BE2C (cell line): Measurements from ENCODE around the gene ATR.
"Not testable (repeated sequence)": the region's sequence is repeated elsewhere in the genome, so short reads cannot be mapped to it uniquely, and the experiment has no call there.

Experiments used
- DNase-seq: peaks from one replicate; pipeline ENCODE4 v3.0.0-alpha.2; 2020
- H3K27me3 ChIP-seq: fragments of 250-450 bp; sonication (Bioruptor Pico); 2 replicates; pipeline ENCODE4 v1.5.1; 2020; ENCODE audit warnings: mild to moderate bottlenecking
- H3K36me3 ChIP-seq: fragments of 250-450 bp; sonication (Bioruptor Pico); 2 replicates; pipeline ENCODE4 v1.5.1; 2020; ENCODE audit warnings: mild to moderate bottlenecking
- H3K4me1 ChIP-seq: fragments of 250-450 bp; sonication (Bioruptor Pico); 2 replicates; pipeline ENCODE4 v1.5.1; 2020
- H3K4me3 ChIP-seq: 2 replicates; pipeline ENCODE4 v1.5.1; 2011; ENCODE audit warnings: low read depth, low read length
- H3K9me3 ChIP-seq: fragments of 250-450 bp; sonication (Bioruptor Pico); 2 replicates; pipeline ENCODE4 v1.5.1; 2020
- TF ChIP-seq, protein P1 (sequence below): IDR thresholded peaks from 2 replicates; pipeline ENCODE4 v1.5.1; 2012; ENCODE audit warnings: mild to moderate bottlenecking, low read depth, low read length

ATR gene

DNA sequence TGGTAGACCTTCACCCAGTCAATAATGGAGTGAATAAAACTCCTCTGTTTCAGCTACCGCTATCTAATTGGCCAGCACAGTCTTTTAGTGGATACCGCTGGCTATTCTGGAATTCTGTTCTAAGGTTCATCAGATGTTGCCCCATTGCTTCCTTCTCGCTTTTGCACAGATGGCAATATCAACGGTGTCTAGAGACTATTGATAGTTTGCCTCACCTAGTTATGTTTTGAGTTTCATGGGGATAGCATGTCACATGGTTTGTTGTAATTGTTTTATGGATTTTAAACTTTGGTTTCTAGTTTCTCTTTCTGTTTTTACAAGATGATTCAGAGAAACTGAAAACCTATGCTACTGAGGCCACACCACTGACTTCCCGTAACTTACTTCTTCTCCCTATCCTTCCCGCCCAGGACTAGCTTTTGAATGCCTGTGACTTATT lies 132.7 kb downstream of the ATR start:
- no peak for DNase-seq
- peak overlapping the region; percentile 100 for H3K4me3 ChIP-seq
- H3K36me3 ChIP-seq, result peaks cover 8% of the 10 kb centered on the region; the same call in 1 of the 2 replicates
- no peaks in the 10 kb centered on the region for H3K4me1 ChIP-seq
- TF ChIP-seq, protein P1, sequence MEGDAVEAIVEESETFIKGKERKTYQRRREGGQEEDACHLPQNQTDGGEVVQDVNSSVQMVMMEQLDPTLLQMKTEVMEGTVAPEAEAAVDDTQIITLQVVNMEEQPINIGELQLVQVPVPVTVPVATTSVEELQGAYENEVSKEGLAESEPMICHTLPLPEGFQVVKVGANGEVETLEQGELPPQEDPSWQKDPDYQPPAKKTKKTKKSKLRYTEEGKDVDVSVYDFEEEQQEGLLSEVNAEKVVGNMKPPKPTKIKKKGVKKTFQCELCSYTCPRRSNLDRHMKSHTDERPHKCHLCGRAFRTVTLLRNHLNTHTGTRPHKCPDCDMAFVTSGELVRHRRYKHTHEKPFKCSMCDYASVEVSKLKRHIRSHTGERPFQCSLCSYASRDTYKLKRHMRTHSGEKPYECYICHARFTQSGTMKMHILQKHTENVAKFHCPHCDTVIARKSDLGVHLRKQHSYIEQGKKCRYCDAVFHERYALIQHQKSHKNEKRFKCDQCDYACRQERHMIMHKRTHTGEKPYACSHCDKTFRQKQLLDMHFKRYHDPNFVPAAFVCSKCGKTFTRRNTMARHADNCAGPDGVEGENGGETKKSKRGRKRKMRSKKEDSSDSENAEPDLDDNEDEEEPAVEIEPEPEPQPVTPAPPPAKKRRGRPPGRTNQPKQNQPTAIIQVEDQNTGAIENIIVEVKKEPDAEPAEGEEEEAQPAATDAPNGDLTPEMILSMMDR, result no peak
- no peaks in the 10 kb centered on the region for H3K9me3 ChIP-seq
- H3K27me3 ChIP-seq, result no peaks in the 10 kb centered on the region

DNA sequence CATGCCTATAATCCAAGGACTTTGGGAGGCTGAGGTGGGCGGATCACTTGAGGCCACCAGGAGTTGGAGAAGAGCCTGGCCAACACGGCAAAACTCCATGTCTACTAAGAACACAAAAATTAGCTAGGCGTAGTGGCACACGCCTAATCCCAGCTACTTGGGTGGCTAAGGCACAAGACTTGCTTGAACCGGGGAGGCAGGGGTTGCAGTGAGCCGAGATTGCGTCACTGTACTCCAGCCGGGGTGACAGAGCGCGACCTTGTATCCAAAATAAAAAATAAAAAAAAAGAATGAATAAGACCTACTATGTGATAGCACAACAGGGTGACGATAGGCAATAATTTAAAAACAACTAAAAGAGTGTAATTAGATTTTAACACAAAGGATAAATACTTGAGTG lies 134.2 kb downstream of the ATR start:
- no peaks in the 10 kb centered on the region for H3K27me3 ChIP-seq
- H3K9me3 ChIP-seq, result no peaks in the 10 kb centered on the region
- DNase-seq, result no peak
- peaks cover 3% of the 10 kb centered on the region; the same call in 1 of the 2 replicates for H3K36me3 ChIP-seq
- H3K4me1 ChIP-seq, result no peaks in the 10 kb centered on the region
- H3K4me3 ChIP-seq, result no peak overlapping the region
- TF ChIP-seq, protein P1, result no peak

DNA sequence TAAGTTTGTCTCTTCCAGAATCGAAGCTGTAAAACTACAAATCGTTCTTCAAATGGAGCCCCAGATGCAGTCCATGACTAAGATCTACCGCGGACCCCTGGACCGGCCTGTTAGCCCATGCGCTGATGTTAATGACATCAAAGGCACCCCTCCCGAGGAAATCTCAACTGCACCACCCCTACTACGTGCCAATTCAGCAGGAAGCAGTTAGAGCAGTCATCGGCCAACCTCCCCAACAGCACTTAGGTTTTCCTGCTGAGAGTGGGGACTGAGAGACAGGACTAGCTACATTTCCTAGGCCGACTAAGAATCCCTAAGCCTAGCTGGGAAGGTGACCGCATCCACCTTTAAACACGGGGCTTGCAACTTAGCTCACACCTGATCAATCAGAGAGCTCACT lies 135.5 kb downstream of the ATR start:
- not testable (repeated sequence) for DNase-seq, H3K4me3 ChIP-seq, H3K4me1 ChIP-seq, H3K9me3 ChIP-seq, H3K27me3 ChIP-seq, H3K36me3 ChIP-seq

GRCh38 chr3:142439499-142440220 lies 138.9 kb downstream of the ATR start:
- DNase-seq, H3K27me3 ChIP-seq, H3K4me1 ChIP-seq, H3K36me3 ChIP-seq, H3K4me3 ChIP-seq, H3K9me3 ChIP-seq: not testable (repeated sequence)

DNA sequence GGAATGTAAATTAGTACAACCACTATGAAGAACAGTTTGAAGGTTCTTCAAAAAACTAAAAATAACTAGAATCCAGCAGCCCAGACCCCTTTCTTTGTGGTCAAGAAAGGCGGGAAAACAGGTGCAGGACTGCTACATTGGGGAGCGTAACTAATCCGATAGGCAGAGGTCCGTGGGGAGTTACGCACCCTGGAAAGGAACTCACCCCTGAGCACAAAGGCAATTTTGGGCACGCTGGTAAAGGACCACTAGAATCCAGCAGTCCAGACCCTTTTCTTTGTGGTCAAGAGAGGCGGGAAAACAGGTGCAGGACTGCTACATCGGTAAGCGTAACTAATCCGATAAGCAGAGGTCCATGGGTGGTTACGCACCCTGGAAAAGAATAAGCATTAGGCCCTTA lies 140.4 kb downstream of the ATR start:
- DNase-seq, H3K27me3 ChIP-seq, H3K4me1 ChIP-seq, H3K9me3 ChIP-seq, H3K4me3 ChIP-seq, H3K36me3 ChIP-seq: not testable (repeated sequence)

DNA sequence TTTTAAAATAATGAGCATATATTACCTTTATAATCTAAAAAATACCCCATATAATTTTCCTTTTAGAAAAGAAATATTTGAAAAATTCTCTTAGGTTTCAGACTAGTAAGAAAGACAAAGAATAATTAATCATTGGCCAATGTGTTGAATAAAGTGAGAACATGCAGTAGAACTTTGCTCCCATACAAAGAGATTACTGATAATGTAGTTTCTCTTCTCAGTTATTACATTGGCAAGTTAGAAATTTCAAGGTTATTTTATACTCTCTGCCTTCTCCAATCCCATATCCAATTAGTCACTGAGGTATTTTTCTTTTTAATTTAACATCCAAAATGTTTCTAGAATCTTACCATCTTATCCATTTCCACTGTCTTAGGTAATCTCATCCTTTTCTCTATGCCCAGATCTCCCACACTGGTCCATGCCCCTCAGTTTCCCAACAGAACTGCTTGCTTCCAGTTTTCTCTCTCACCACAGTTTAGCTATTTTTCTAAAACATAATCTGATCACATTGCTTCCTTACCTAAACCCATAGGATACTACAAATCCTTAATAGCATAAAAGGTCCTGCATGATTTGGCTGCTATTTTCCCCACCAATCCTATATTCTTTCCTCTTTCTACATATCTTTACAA lies 141.5 kb downstream of the ATR start:
- no peaks in the 10 kb centered on the region for H3K4me1 ChIP-seq
- no peak overlapping the region for H3K4me3 ChIP-seq
- H3K27me3 ChIP-seq, result no peaks in the 10 kb centered on the region
- H3K36me3 ChIP-seq, result peaks cover 3% of the 10 kb centered on the region; the same call in 1 of the 2 replicates
- no peaks in the 10 kb centered on the region for H3K9me3 ChIP-seq
- TF ChIP-seq, protein P1, result no peak
- no peak for DNase-seq

- H3K36me3 ChIP-seq, result peaks cover 14% of the 10 kb centered on the region
- no peaks in the 10 kb centered on the region for H3K4me1 ChIP-seq
- no peaks in the 10 kb centered on the region for H3K9me3 ChIP-seq
- H3K27me3 ChIP-seq, result no peaks in the 10 kb centered on the region
- no peak for DNase-seq
- TF ChIP-seq, protein P1, result no peak
- no peak overlapping the region for H3K4me3 ChIP-seq
Observed at GRCh38 chr3:142434503-142434902, 144.0 kb downstream of the ATR start.
